MM.1S (cell line): ENCODE measurements around the gene GP9.

Experiments used
- DNase-seq: peaks from one replicate; pipeline ENCODE4 v3.0.0-alpha.2; 2015
- H2AFZ ChIP-seq: fragments of 300-600 bp; sonication (generic); 2 replicates; pipeline ENCODE4 v1.6.0; 2016; ENCODE audit warnings: antibody characterized with exemption, low read length
- H3F3A ChIP-seq: fragments of 300-600 bp; sonication (generic); 2 replicates; pipeline ENCODE4 v1.6.1; 2016; ENCODE audit warnings: mild to moderate bottlenecking, antibody characterized with exemption, low read length, moderate library complexity, mixed read lengths; ENCODE audit not compliant: insufficient read depth
- H3K27ac ChIP-seq: fragments of 300-600 bp; sonication (generic); 2 replicates; pipeline ENCODE4 v1.5.1; 2016; ENCODE audit warnings: mild to moderate bottlenecking, low read length
- H3K27me3 ChIP-seq: fragments of 300-600 bp; sonication (generic); replicated peaks from 2 replicates; pipeline ENCODE4 v1.6.0; 2016; ENCODE audit warnings: low read length; ENCODE audit not compliant: insufficient read depth
- H3K36me3 ChIP-seq: fragments of 300-600 bp; sonication (generic); replicated peaks from 2 replicates; pipeline ENCODE4 v1.6.1; 2016; ENCODE audit warnings: mild to moderate bottlenecking, low read length, mixed read lengths; ENCODE audit not compliant: insufficient read depth
- H3K4me1 ChIP-seq: fragments of 300-600 bp; sonication (generic); 2 replicates; pipeline ENCODE4 v1.6.1; 2016; ENCODE audit warnings: low read length, mixed read lengths
- H3K4me2 ChIP-seq: fragments of 300-600 bp; sonication (generic); 2 replicates; pipeline ENCODE4 v1.6.0; 2016; ENCODE audit warnings: low read depth, low read length
- H3K4me3 ChIP-seq: fragments of 300-600 bp; sonication (generic); 2 replicates; pipeline ENCODE4 v1.5.1; 2016; ENCODE audit warnings: low read length, mixed read lengths
- H3K79me2 ChIP-seq: fragments of 300-600 bp; sonication (generic); 2 replicates; pipeline ENCODE4 v1.6.1; 2016; ENCODE audit warnings: mixed run types, low read length, mixed read lengths
- H3K9ac ChIP-seq: fragments of 300-600 bp; sonication (generic); 2 replicates; pipeline ENCODE4 v1.6.1; 2016; ENCODE audit warnings: low read length, mixed read lengths
- H3K9me2 ChIP-seq: fragments of 300-600 bp; sonication (generic); replicated peaks from 2 replicates; pipeline ENCODE4 v1.6.1; 2016; ENCODE audit warnings: mild to moderate bottlenecking, low read length, mixed read lengths; ENCODE audit not compliant: insufficient read depth
- H3K9me3 ChIP-seq: fragments of 300-600 bp; sonication (generic); replicated peaks from 2 replicates; pipeline ENCODE4 v1.6.1; 2016; ENCODE audit warnings: mild to moderate bottlenecking, low read length, mixed read lengths; ENCODE audit not compliant: insufficient read depth
- H4K20me1 ChIP-seq: fragments of 300-600 bp; sonication (generic); 2 replicates; pipeline ENCODE4 v1.6.1; 2016; ENCODE audit warnings: mild to moderate bottlenecking, low read length, moderate library complexity, mixed read lengths; ENCODE audit not compliant: insufficient read depth
- EZH2 ChIP-seq: fragments of 300-600 bp; sonication (generic); optimal IDR thresholded peaks from 2 replicates; pipeline ENCODE3; 2017; ENCODE audit warnings: low read depth, mild to moderate bottlenecking, antibody characterized with exemption, low read length, mixed read lengths
- EZH2phosphoT487 ChIP-seq: fragments of 300-600 bp; sonication (generic); IDR thresholded peaks from 2 replicates; pipeline ENCODE4 v1.6.1; 2018; ENCODE audit warnings: antibody characterized with exemption, low read length
- TF ChIP-seq, protein P1 (sequence below): fragments of 300-600 bp; sonication (generic); IDR thresholded peaks from 2 replicates; pipeline ENCODE4 v1.5.1; 2016; ENCODE audit warnings: antibody characterized with exemption, low read length, mixed read lengths

The GP9 gene

DNA sequence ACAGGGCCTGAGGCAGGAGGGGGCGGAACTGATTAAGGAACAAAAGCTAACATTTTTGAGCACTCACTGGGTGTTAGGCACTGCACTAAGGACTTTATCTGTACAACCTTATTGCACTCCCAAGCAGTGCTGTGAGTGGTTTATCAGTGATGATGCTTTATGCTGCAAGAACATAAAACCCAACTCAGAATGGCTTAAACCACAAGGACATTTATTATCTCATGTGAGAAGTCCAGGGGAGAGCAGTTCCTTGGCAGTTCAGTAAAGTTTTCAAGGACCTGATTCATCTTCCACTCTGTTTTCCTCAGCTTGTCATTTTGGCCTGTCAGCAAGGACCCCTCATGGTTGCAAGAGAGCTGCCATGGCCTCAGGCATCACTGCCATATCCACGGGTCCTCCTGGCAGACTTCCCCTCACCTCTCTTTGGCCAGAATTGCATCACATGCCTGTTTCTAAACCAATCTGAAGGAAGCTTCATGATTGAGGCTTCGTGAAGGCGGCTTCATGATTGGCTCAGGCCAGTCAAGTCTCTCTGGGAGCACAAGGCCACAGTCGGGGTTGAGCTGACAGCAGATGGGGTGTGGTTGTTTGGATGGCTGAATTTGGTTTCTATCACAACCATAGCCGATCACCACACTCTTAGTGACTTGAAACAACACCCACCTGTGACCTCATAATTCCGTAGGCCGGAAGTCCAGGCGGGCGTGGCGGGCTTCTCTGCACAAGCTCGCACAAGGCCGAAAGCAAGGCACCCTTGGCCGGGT lies 43.7 kb upstream of the GP9 start:
- Histone ChIP-seq H3K9ac (no peak overlapping the region), H3K9me3 (no peaks in the 10 kb centered on the region), H3K4me1 (peaks cover 8% of the 10 kb centered on the region), H3K36me3 (no peaks in the 10 kb centered on the region), H3K4me3 (no peak overlapping the region), H2AFZ (no peak overlapping the region), H3K27me3 (no peaks in the 10 kb centered on the region), H3K79me2 (no peaks in the 10 kb centered on the region), H3K4me2 (no peak overlapping the region), H3F3A (no peaks in the 10 kb centered on the region), H3K9me2 (no peaks in the 10 kb centered on the region), H4K20me1 (no peaks in the 10 kb centered on the region), H3K27ac (no peak overlapping the region)
- DNase-seq = no peak
- TF ChIP-seq EZH2 = no peak
- TF ChIP-seq, protein P1, sequence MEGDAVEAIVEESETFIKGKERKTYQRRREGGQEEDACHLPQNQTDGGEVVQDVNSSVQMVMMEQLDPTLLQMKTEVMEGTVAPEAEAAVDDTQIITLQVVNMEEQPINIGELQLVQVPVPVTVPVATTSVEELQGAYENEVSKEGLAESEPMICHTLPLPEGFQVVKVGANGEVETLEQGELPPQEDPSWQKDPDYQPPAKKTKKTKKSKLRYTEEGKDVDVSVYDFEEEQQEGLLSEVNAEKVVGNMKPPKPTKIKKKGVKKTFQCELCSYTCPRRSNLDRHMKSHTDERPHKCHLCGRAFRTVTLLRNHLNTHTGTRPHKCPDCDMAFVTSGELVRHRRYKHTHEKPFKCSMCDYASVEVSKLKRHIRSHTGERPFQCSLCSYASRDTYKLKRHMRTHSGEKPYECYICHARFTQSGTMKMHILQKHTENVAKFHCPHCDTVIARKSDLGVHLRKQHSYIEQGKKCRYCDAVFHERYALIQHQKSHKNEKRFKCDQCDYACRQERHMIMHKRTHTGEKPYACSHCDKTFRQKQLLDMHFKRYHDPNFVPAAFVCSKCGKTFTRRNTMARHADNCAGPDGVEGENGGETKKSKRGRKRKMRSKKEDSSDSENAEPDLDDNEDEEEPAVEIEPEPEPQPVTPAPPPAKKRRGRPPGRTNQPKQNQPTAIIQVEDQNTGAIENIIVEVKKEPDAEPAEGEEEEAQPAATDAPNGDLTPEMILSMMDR = no peak
- TF ChIP-seq EZH2phosphoT487 = no peak

DNA sequence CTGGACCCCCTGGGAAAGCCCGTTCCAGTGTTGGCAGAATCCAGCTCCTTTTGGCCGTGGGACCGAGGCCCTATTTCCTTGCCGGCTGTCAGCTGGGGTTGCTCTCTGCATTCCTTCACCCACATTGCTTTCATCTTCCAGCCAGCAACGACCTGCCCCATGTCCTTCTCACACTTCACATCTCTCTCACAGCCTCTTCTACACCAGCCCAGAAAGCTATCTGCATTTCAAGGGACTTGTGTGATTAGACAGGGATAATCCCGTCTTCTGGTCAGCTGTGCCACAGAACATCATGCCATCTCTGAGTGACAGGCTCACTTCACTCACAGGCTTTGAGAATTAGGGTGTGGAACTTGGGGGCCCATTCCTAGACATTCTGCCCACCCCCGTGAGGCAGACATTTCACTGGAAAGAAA lies 43.1 kb upstream of the GP9 start:
- Histone ChIP-seq H3K4me3 (no peak overlapping the region), H3K9me2 (no peaks in the 10 kb centered on the region), H3K4me1 (peaks cover 8% of the 10 kb centered on the region), H3K79me2 (no peaks in the 10 kb centered on the region), H3K4me2 (no peak overlapping the region), H3K36me3 (no peaks in the 10 kb centered on the region), H3K9me3 (no peaks in the 10 kb centered on the region), H3K9ac (no peak overlapping the region), H3K27me3 (no peaks in the 10 kb centered on the region), H2AFZ (no peak overlapping the region), H3F3A (no peaks in the 10 kb centered on the region), H4K20me1 (no peaks in the 10 kb centered on the region), H3K27ac (no peak overlapping the region)
- DNase-seq = no peak
- TF ChIP-seq EZH2 (no peak), EZH2phosphoT487 (no peak)
- TF ChIP-seq, protein P1 = no peak

DNA sequence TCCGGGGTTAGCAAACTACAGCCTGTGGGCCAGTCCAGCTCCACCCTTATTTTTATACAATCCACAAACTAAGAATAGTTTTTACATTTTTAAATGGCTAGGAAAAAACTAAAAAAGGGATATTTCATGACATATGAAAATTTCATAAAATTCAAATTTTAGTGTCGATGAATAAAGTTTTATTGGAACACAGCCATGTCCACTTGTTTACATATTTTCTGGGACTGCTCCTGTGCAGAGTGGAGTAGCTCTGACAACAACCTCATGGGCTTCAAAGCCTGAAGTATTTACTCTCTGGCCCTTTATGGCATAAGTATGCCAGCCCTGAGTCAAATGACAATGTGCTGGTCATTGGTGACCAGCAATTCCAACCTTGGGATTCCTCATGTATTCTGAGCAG lies 42.3 kb upstream of the GP9 start:
- Histone ChIP-seq H3K27me3 (no peaks in the 10 kb centered on the region), H3K9ac (no peak overlapping the region), H3K4me1 (peaks cover 8% of the 10 kb centered on the region), H3F3A (no peaks in the 10 kb centered on the region), H3K36me3 (no peaks in the 10 kb centered on the region), H4K20me1 (no peaks in the 10 kb centered on the region), H3K9me2 (no peaks in the 10 kb centered on the region), H3K79me2 (no peaks in the 10 kb centered on the region), H3K4me2 (no peak overlapping the region), H2AFZ (no peak overlapping the region), H3K4me3 (no peak overlapping the region), H3K9me3 (no peaks in the 10 kb centered on the region), H3K27ac (no peak overlapping the region)
- DNase-seq = no peak
- TF ChIP-seq EZH2phosphoT487 = no peak
- TF ChIP-seq, protein P1 = no peak
- TF ChIP-seq EZH2 = no peak
